ENCODE data around the gene NF1.

The NF1 gene

DNA sequence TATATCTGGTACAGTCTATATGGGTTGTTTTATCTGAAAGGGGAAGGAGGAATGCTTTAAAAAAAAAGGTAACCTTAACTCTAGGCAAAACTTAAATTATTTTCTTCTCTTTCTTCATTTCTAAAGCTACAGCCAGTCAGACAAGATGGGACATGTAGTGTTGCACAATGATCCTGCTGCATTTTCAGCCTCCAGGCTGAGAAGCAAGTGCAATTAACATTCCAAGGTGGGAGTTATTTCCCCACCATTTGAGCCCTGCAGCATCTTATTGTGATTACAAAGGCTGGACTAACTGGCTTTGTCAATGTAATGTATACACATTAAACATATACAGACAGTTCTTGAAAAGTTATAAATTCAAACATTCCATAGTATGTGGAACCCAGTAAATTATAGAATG, 22.6 kb upstream of the NF1 start:
- no peak overlapping the region for H3K9ac ChIP-seq (ENCODE audit: low read length)
- no peak overlapping the region for H3K14ac ChIP-seq (ENCODE audit: low read length in 2 of 2)
- H3K4ac ChIP-seq (ENCODE audit: low read depth in 1 of 2, low read length in 2 of 2): no peak overlapping the region
- no peak overlapping the region for H2AFZ ChIP-seq (ENCODE audit: low read depth, low read length)
- H2BK15ac ChIP-seq (ENCODE audit: low read depth, poor library complexity, severe bottlenecking): no peak overlapping the region
- no peak overlapping the region for H3K18ac ChIP-seq (ENCODE audit: low read depth in 1 of 2, low read length in 2 of 2)
- no peaks in the 10 kb centered on the region for H3K79me1 ChIP-seq (replicated peaks; ENCODE audit: low read length, poor library complexity, severe bottlenecking)
- no peak overlapping the region for H2BK5ac ChIP-seq (ENCODE audit: low read depth, low read length, poor library complexity, severe bottlenecking)
- no peak overlapping the region for H3K23ac ChIP-seq (ENCODE audit: low read length in 2 of 2)
- no peak overlapping the region for H2AK5ac ChIP-seq (ENCODE audit: low read length, severe bottlenecking)
- peaks cover 12% of the 10 kb centered on the region for H3K4me1 ChIP-seq (ENCODE audit: control insufficient read depth, insufficient read depth, low read depth, low read length)
- H3K4me3 ChIP-seq (ENCODE audit: insufficient read depth in 1 of 2, low read depth in 1 of 2, low read length in 2 of 2): no peak overlapping the region
- H4K8ac ChIP-seq (ENCODE audit: low read length): no peak overlapping the region
- no peak overlapping the region for H4K91ac ChIP-seq (ENCODE audit: low read length)
- H3K4me2 ChIP-seq (ENCODE audit: low read length, poor library complexity, severe bottlenecking): no peak overlapping the region
- DNase-seq: peak; percentile 72
- no peaks in the 10 kb centered on the region for H3K36me3 ChIP-seq (ENCODE audit: control insufficient read depth in 1 of 2, insufficient read depth in 2 of 2, low read depth in 1 of 2, low read length in 2 of 2)
- H3K9me3 ChIP-seq (ENCODE audit: control insufficient read depth, low read length): no peaks in the 10 kb centered on the region
- H2BK120ac ChIP-seq (ENCODE audit: low read depth, low read length): no peak overlapping the region
- no peak overlapping the region for H2BK12ac ChIP-seq (ENCODE audit: low read length in 2 of 2)
- H3K27me3 ChIP-seq (ENCODE audit: control insufficient read depth in 1 of 2, insufficient read depth in 1 of 2, low read length in 2 of 2): no peaks in the 10 kb centered on the region
- H3K27ac ChIP-seq (ENCODE audit: low read length, poor library complexity, severe bottlenecking): no peak overlapping the region

DNA sequence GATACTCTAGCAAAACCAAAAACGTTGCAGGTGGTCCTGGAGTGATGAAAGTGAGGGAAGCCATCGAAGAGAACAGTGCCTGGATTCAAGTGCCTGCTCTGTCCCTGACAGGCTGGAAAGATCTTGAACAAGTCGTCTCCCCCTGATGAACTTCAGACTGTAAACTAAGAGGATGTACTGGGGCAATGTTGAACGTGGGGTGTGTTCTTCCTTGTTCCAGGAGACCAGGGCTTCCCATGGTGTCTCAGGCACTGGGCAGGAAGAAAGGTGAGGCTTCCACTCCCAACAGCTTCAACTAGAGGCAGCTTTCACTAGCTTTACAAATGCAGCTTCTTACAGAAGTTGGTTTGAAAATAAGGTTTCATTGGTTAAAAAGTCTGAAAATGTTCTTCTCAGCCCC, 21.4 kb upstream of the NF1 start:
- Histone ChIP-seq H3K79me1 (replicated peaks; ENCODE audit: low read length, poor library complexity, severe bottlenecking) (no peaks in the 10 kb centered on the region), H3K4me2 (ENCODE audit: low read length, poor library complexity, severe bottlenecking) (no peak overlapping the region)

GRCh38 chr17:31074772-31075555, 19.8 kb upstream of the NF1 start:
- Histone ChIP-seq H3K18ac (ENCODE audit: low read depth in 1 of 2, low read length in 2 of 2) (no peak overlapping the region), H3K4me3 (ENCODE audit: insufficient read depth in 1 of 2, low read depth in 1 of 2, low read length in 2 of 2) (no peak overlapping the region), H3K23ac (ENCODE audit: low read length in 2 of 2) (no peak overlapping the region), H3K27me3 (ENCODE audit: control insufficient read depth in 1 of 2, insufficient read depth in 1 of 2, low read length in 2 of 2) (no peaks in the 10 kb centered on the region), H3K79me1 (replicated peaks; ENCODE audit: low read length, poor library complexity, severe bottlenecking) (no peaks in the 10 kb centered on the region), H2BK120ac (ENCODE audit: low read depth, low read length) (no peak overlapping the region), H2AFZ (ENCODE audit: low read depth, low read length) (no peak overlapping the region), H3K14ac (ENCODE audit: low read length in 2 of 2) (no peak overlapping the region), H3K4me1 (ENCODE audit: control insufficient read depth, insufficient read depth, low read depth, low read length) (peaks cover 9% of the 10 kb centered on the region), H3K9ac (ENCODE audit: low read length) (no peak overlapping the region), H2BK12ac (ENCODE audit: low read length in 2 of 2) (no peak overlapping the region), H2BK5ac (ENCODE audit: low read depth, low read length, poor library complexity, severe bottlenecking) (peak overlapping the region; percentile 14), H3K9me3 (ENCODE audit: control insufficient read depth, low read length) (no peaks in the 10 kb centered on the region), H3K4me2 (ENCODE audit: low read length, poor library complexity, severe bottlenecking) (peak overlapping the region; percentile 26), H4K91ac (ENCODE audit: low read length) (no peak overlapping the region), H2BK15ac (ENCODE audit: low read depth, poor library complexity, severe bottlenecking) (no peak overlapping the region), H2AK5ac (ENCODE audit: low read length, severe bottlenecking) (no peak overlapping the region), H3K36me3 (ENCODE audit: control insufficient read depth in 1 of 2, insufficient read depth in 2 of 2, low read depth in 1 of 2, low read length in 2 of 2) (no peaks in the 10 kb centered on the region), H4K8ac (ENCODE audit: low read length) (no peak overlapping the region), H3K27ac (ENCODE audit: low read length, poor library complexity, severe bottlenecking) (peak overlapping the region; percentile 75), H3K4ac (ENCODE audit: low read depth in 1 of 2, low read length in 2 of 2) (no peak overlapping the region)
- DNase-seq: peak; percentile 39
- 25% methylated on average over 4 of the region's 4 CpGs for WGBS

More for the DNA sequence above, 21.4 kb upstream of the NF1 start:
- no peak overlapping the region for H4K8ac ChIP-seq (ENCODE audit: low read length)
- no peak overlapping the region for H2AK5ac ChIP-seq (ENCODE audit: low read length, severe bottlenecking)
- H4K91ac ChIP-seq (ENCODE audit: low read length): no peak overlapping the region
- H3K23ac ChIP-seq (ENCODE audit: low read length in 2 of 2): no peak overlapping the region
- WGBS: 75% methylated on average over 4 of the region's 4 CpGs
- no peaks in the 10 kb centered on the region for H3K36me3 ChIP-seq (ENCODE audit: control insufficient read depth in 1 of 2, insufficient read depth in 2 of 2, low read depth in 1 of 2, low read length in 2 of 2)
- H3K4me3 ChIP-seq (ENCODE audit: insufficient read depth in 1 of 2, low read depth in 1 of 2, low read length in 2 of 2): no peak overlapping the region
- no peak overlapping the region for H2BK5ac ChIP-seq (ENCODE audit: low read depth, low read length, poor library complexity, severe bottlenecking)
- no peaks in the 10 kb centered on the region for H3K27me3 ChIP-seq (ENCODE audit: control insufficient read depth in 1 of 2, insufficient read depth in 1 of 2, low read length in 2 of 2)
- no peak overlapping the region for H3K4ac ChIP-seq (ENCODE audit: low read depth in 1 of 2, low read length in 2 of 2)
- no peak overlapping the region for H2BK12ac ChIP-seq (ENCODE audit: low read length in 2 of 2)
- no peak overlapping the region for H2AFZ ChIP-seq (ENCODE audit: low read depth, low read length)
- H3K9me3 ChIP-seq (ENCODE audit: control insufficient read depth, low read length): no peaks in the 10 kb centered on the region
- no peak overlapping the region for H3K27ac ChIP-seq (ENCODE audit: low read length, poor library complexity, severe bottlenecking)
- no peak overlapping the region for H3K18ac ChIP-seq (ENCODE audit: low read depth in 1 of 2, low read length in 2 of 2)
- peaks cover 9% of the 10 kb centered on the region for H3K4me1 ChIP-seq (ENCODE audit: control insufficient read depth, insufficient read depth, low read depth, low read length)
- H2BK120ac ChIP-seq (ENCODE audit: low read depth, low read length): no peak overlapping the region
- no peak overlapping the region for H3K9ac ChIP-seq (ENCODE audit: low read length)
- H2BK15ac ChIP-seq (ENCODE audit: low read depth, poor library complexity, severe bottlenecking): no peak overlapping the region
- H3K14ac ChIP-seq (ENCODE audit: low read length in 2 of 2): no peak overlapping the region
- no peak for DNase-seq

- no peak overlapping the region for H2BK5ac ChIP-seq (ENCODE audit: low read depth, low read length, poor library complexity, severe bottlenecking)
- no peak overlapping the region for H2AFZ ChIP-seq (ENCODE audit: low read depth, low read length)
- no peak overlapping the region for H2BK15ac ChIP-seq (ENCODE audit: low read depth, poor library complexity, severe bottlenecking)
- DNase-seq: no peak
- H3K27me3 ChIP-seq (ENCODE audit: control insufficient read depth in 1 of 2, insufficient read depth in 1 of 2, low read length in 2 of 2): no peaks in the 10 kb centered on the region
- peaks cover 9% of the 10 kb centered on the region for H3K4me1 ChIP-seq (ENCODE audit: control insufficient read depth, insufficient read depth, low read depth, low read length)
- no peak overlapping the region for H4K91ac ChIP-seq (ENCODE audit: low read length)
- H2BK120ac ChIP-seq (ENCODE audit: low read depth, low read length): no peak overlapping the region
- 78% methylated on average over 4 of the region's 4 CpGs for WGBS
- H3K4me3 ChIP-seq (ENCODE audit: insufficient read depth in 1 of 2, low read depth in 1 of 2, low read length in 2 of 2): no peak overlapping the region
- H2BK12ac ChIP-seq (ENCODE audit: low read length in 2 of 2): no peak overlapping the region
- H3K9ac ChIP-seq (ENCODE audit: low read length): no peak overlapping the region
- no peak overlapping the region for H3K18ac ChIP-seq (ENCODE audit: low read depth in 1 of 2, low read length in 2 of 2)
- no peak overlapping the region for H3K4ac ChIP-seq (ENCODE audit: low read depth in 1 of 2, low read length in 2 of 2)
- H3K36me3 ChIP-seq (ENCODE audit: control insufficient read depth in 1 of 2, insufficient read depth in 2 of 2, low read depth in 1 of 2, low read length in 2 of 2): no peaks in the 10 kb centered on the region
- no peak overlapping the region for H3K27ac ChIP-seq (ENCODE audit: low read length, poor library complexity, severe bottlenecking)
- H3K23ac ChIP-seq (ENCODE audit: low read length in 2 of 2): no peak overlapping the region
- H3K79me1 ChIP-seq (replicated peaks; ENCODE audit: low read length, poor library complexity, severe bottlenecking): no peaks in the 10 kb centered on the region
- H4K8ac ChIP-seq (ENCODE audit: low read length): no peak overlapping the region
- no peak overlapping the region for H3K14ac ChIP-seq (ENCODE audit: low read length in 2 of 2)
- H3K4me2 ChIP-seq (ENCODE audit: low read length, poor library complexity, severe bottlenecking): no peak overlapping the region
- H3K9me3 ChIP-seq (ENCODE audit: control insufficient read depth, low read length): no peaks in the 10 kb centered on the region
- no peak overlapping the region for H2AK5ac ChIP-seq (ENCODE audit: low read length, severe bottlenecking)
Measured at GRCh38 chr17:31078290-31078689, 16.5 kb upstream of the NF1 start.
